SK-N-SH (cell line): ENCODE results near the gene TPCN2. TPM values are rescaled to one million over a fixed set of nuclear protein-coding genes. Genes with fewer than 3 reads are reported as not detected.

Source experiments
- CTCF ChIA-PET: fragments of 300-600, 350-600 bp; formaldehyde crosslinking; extraction: SDS; loops from one replicate; lab custom pipeline; 2021; lab: Yijun Ruan, JAX
- POLR2A ChIA-PET: fragments of 350-600 bp; sonication (Branson Sonifier 250); formaldehyde crosslinking; extraction: SDS; loops from one replicate; lab custom pipeline; 2020; ENCODE audit warnings: antibody characterized with exemption, inconsistent platforms; lab: Yijun Ruan, JAX
- DNase-seq: peaks from one replicate; pipeline ENCODE4 v3.0.0; 2012
- H2AFZ ChIP-seq: fragments of 200-600 bp; sonication (generic); 2 replicates; pipeline ENCODE4 v1.8.1; 2016; ENCODE audit warnings: antibody characterized with exemption, mild to moderate bottlenecking, low read depth
- H3F3A ChIP-seq: fragments of 200-600 bp; sonication (generic); replicated peaks from 2 replicates; pipeline ENCODE3; 2016; ENCODE audit warnings: antibody characterized with exemption, mild to moderate bottlenecking; ENCODE audit not compliant: insufficient read depth
- H3K27ac ChIP-seq, 2 experiments: fragments of 200-500 bp in 1 of 2; fragments of 200-600 bp in 1 of 2; sonication (Bioruptor generic) in 1 of 2; sonication (generic), shearing (Covaris generic) in 1 of 2; 2 replicates each; pipeline versions ENCODE4 v1.5.1 to v1.6.1; 2014 to 2016; ENCODE audit warnings: low read depth in 2 of 2, inconsistent platforms in 1 of 2, low read length in 1 of 2, mild to moderate bottlenecking in 1 of 2, mixed read lengths in 1 of 2
- H3K27me3 ChIP-seq: fragments of 200-600 bp; sonication (generic), shearing (Covaris generic); 2 replicates; pipeline ENCODE4 v1.6.1; 2016; ENCODE audit warnings: mixed run types; ENCODE audit not compliant: insufficient read depth
- H3K36me3 ChIP-seq, 2 experiments: fragments of 200-500 bp in 1 of 2; fragments of 200-600 bp in 1 of 2; sonication (Bioruptor generic) in 1 of 2; sonication (generic) in 1 of 2; replicated peaks in 1 of 2; 2 replicates each; pipeline versions ENCODE3 to v1.5.1; 2014 to 2016; ENCODE audit warnings: low read length in 1 of 2, mild to moderate bottlenecking in 1 of 2; ENCODE audit not compliant: insufficient read depth in 2 of 2, control insufficient read depth in 1 of 2
- H3K4me1 ChIP-seq, 2 experiments: fragments of 200-500 bp in 1 of 2; fragments of 200-600 bp in 1 of 2; sonication (Bioruptor generic) in 1 of 2; sonication (generic), shearing (Covaris generic) in 1 of 2; 2 replicates each; pipeline versions ENCODE4 v1.5.1 to v1.6.1; 2014 to 2016; ENCODE audit warnings: low read depth in 1 of 2, low read length in 1 of 2, mixed run types in 1 of 2; ENCODE audit not compliant: insufficient read depth in 2 of 2, control insufficient read depth in 1 of 2
- H3K4me2 ChIP-seq: fragments of 200-600 bp; sonication (generic), shearing (Covaris generic); 2 replicates; pipeline ENCODE4 v1.6.1; 2017; ENCODE audit warnings: mixed run types
- H3K4me3 ChIP-seq, 2 experiments: fragments of 200-500 bp in 1 of 2; fragments of 200-600 bp in 1 of 2; sonication (Bioruptor generic) in 1 of 2; sonication (generic), shearing (Covaris generic) in 1 of 2; 2 replicates each; pipeline versions ENCODE4 v1.5.1 to v1.8.1; 2014 to 2016; ENCODE audit warnings: low read depth in 2 of 2, inconsistent platforms in 1 of 2, low read length in 1 of 2, mild to moderate bottlenecking in 1 of 2, mixed read lengths in 1 of 2, moderate library complexity in 1 of 2
- H3K79me2 ChIP-seq: fragments of 200-600 bp; sonication (generic); 2 replicates; pipeline ENCODE4 v1.8.1; 2017; ENCODE audit warnings: mild to moderate bottlenecking; ENCODE audit not compliant: insufficient read depth
- H3K9ac ChIP-seq: fragments of 200-600 bp; sonication (generic); 2 replicates; pipeline ENCODE4 v1.6.1; 2017; ENCODE audit warnings: mixed run types
- H3K9me2 ChIP-seq: fragments of 200-600 bp; sonication (generic); 2 replicates; pipeline ENCODE4 v1.6.1; 2017; ENCODE audit warnings: mixed run types
- H3K9me3 ChIP-seq: fragments of 200-600 bp; sonication (generic); 2 replicates; pipeline ENCODE4 v1.6.1; 2017; ENCODE audit warnings: mixed run types, mild to moderate bottlenecking, moderate library complexity
- H4K20me1 ChIP-seq: fragments of 200-600 bp; sonication (generic); 2 replicates; pipeline ENCODE4 v1.6.1; 2017; ENCODE audit warnings: mild to moderate bottlenecking, mixed run types; ENCODE audit not compliant: insufficient read depth
- CTCF ChIP-seq: fragments of 200-600 bp; sonication (generic); IDR thresholded peaks from 2 replicates; pipeline ENCODE4 v1.6.1; 2017; ENCODE audit warnings: antibody characterized with exemption, mild to moderate bottlenecking, moderate library complexity
- FOXJ3 ChIP-seq: sonication (generic); formaldehyde crosslinking; IDR thresholded peaks from 2 replicates; pipeline ENCODE4 v1.5.1; 2020; ENCODE audit warnings: mild to moderate bottlenecking, missing genetic modification reagents
- GATA2 ChIP-seq: sonication (generic); formaldehyde crosslinking; IDR thresholded peaks from 2 replicates; pipeline ENCODE4 v1.5.0; 2020; ENCODE audit warnings: mild to moderate bottlenecking, missing genetic modification reagents
- IRF3 ChIP-seq: fragments of 150-350 bp; IDR thresholded peaks from 2 replicates; pipeline ENCODE4 v1.6.1; 2016; ENCODE audit warnings: mild to moderate bottlenecking, low read depth, low read length
- MEF2A ChIP-seq: IDR thresholded peaks from 2 replicates; pipeline ENCODE4 v1.4.0; 2012; ENCODE audit warnings: low read depth, borderline replicate concordance
- RAD21 ChIP-seq: IDR thresholded peaks from 2 replicates; pipeline ENCODE4 v1.6.1; 2012; ENCODE audit warnings: mild to moderate bottlenecking, low read length
- REST ChIP-seq: IDR thresholded peaks from 2 replicates; pipeline ENCODE4 v1.6.1; 2012; ENCODE audit warnings: mild to moderate bottlenecking, low read depth, low read length, moderate library complexity
- SIN3A ChIP-seq: IDR thresholded peaks from 2 replicates; pipeline ENCODE4 v1.6.1; 2012; ENCODE audit warnings: low read depth, mild to moderate bottlenecking, low read length, moderate library complexity, borderline replicate concordance
- TEAD4 ChIP-seq: IDR thresholded peaks from 2 replicates; pipeline ENCODE4 v1.4.0; 2012; ENCODE audit warnings: mild to moderate bottlenecking, borderline replicate concordance; ENCODE audit not compliant: insufficient read depth
- USF1 ChIP-seq: IDR thresholded peaks from 2 replicates; pipeline ENCODE4 v1.4.0; 2012; ENCODE audit warnings: low read depth, borderline replicate concordance
- YY1 ChIP-seq: IDR thresholded peaks from 2 replicates; pipeline ENCODE4 v1.4.0; 2012; ENCODE audit warnings: low read depth, mild to moderate bottlenecking
- WGBS: methylation state at CpG from one replicate; pipeline ENCODE4 v1.1.6; 2017; ENCODE audit warnings: low lambda C conversion rate; 5-methylcytosine and 5-hydroxymethylcytosine counted together
- polyA plus RNA-seq, 3 experiments: library from polyadenylated mRNA; depleted of rRNA; stranded (reverse); fragments of >200 nt; gene quantifications; 2 replicates each; pipeline ENCODE4 v1.2.3, GENCODE V29; 2012

The TPCN2 gene
- polyA plus RNA-seq, 1 of the 3 experiments (the other 2 are of a cell fraction), result 8.7 TPM

GRCh38 chr11:69108559-69108958 lies 59.8 kb downstream of the TPCN2 start (continued):
- TF ChIP-seq CTCF (no peak), RAD21 (no peak), REST (no peak), YY1 (no peak)
- TF ChIP-seq, all 33 proteins: peak for 0

GRCh38 chr11:69109101-69109500 lies 60.4 kb downstream of the TPCN2 start:
- no peak overlapping the region for H3K4me3 ChIP-seq
- TF ChIP-seq IRF3, result no peak
- TF ChIP-seq FOXJ3, result no peak
- TF ChIP-seq CTCF, result no peak
- no peak for TF ChIP-seq TEAD4
- no peak for TF ChIP-seq REST
- no peak for TF ChIP-seq GATA2
- no peak for TF ChIP-seq RAD21
- TF ChIP-seq USF1, result no peak
- no peak for TF ChIP-seq MEF2A
- no peak for TF ChIP-seq SIN3A
- no peaks in the 10 kb centered on the region for H3F3A ChIP-seq
- no peaks in the 10 kb centered on the region for H3K9me2 ChIP-seq
- WGBS, result 67% methylated on average over 2 of the region's 2 CpGs
- ChIA-PET CTCF (interaction anchor here (1.3 to 14.1 kb wide), 3 partner anchors 22 to 559 kb away, joined by 5 to 403 read pairs (median 254); partner anchors contain the start of gene CCND1), POLR2A (no interaction called here)
- H3K27me3 ChIP-seq, result no peaks in the 10 kb centered on the region
- DNase-seq, result no peak
- no peaks in the 10 kb centered on the region for H4K20me1 ChIP-seq
- H3K36me3 ChIP-seq, result no peaks in the 10 kb centered on the region
- no peak overlapping the region for H3K27ac ChIP-seq
- H3K4me1 ChIP-seq, result peaks cover 0 to 23% of the 10 kb centered on the region in 2 experiments; a peak in 1 of 4 replicates
- no peaks in the 10 kb centered on the region for H3K79me2 ChIP-seq
- no peak overlapping the region for H3K9ac ChIP-seq
- H2AFZ ChIP-seq, result no peak overlapping the region
- no peak overlapping the region for H3K4me2 ChIP-seq
- no peaks in the 10 kb centered on the region for H3K9me3 ChIP-seq
